ENCODE results near the gene VWA1.

Gene VWA1

GRCh38 chr1:1431845-1432273 is 3.6 kb upstream of the VWA1 start:
- no peak for DNase-seq
- peaks cover 0 to 72% (median 50%) of the 10 kb centered on the region in 4 experiments for H3K4me1 ChIP-seq (ENCODE audit: control extremely low read depth in 1 of 4, control insufficient read depth in 4 of 4, insufficient read depth in 4 of 4, low read length in 3 of 4)
- H3K27me3 ChIP-seq (replicated peaks in 2 of 5; ENCODE audit: control insufficient read depth in 4 of 5, insufficient read depth in 5 of 5, low read length in 4 of 5): peaks cover 0 to 2% (median 0%) of the 10 kb centered on the region in 5 experiments
- ChIA-PET POLR2A (no interaction called here), CTCF (interaction anchor here (0.9 to 2.0 kb wide), 2 partner anchors 9 to 32 kb away, joined by 3 to 9 read pairs; no protein-coding TSS in a partner anchor)
- WGBS (ENCODE audit: insufficient coverage): 73% methylated on average over 3 of the region's 5 CpGs
- peak overlapping the region in 1 of 7 experiments; percentile 19 for H3K4me3 ChIP-seq (ENCODE audit: control insufficient read depth in 1 of 7, extremely low read depth in 1 of 7, insufficient read depth in 4 of 7, low read depth in 2 of 7, low read length in 6 of 7)
- no peaks in the 10 kb centered on the region for H3K36me3 ChIP-seq (ENCODE audit: control insufficient read depth in 4 of 4, insufficient read depth in 4 of 4, low read length in 3 of 4)
- no peak overlapping the region for H3K27ac ChIP-seq (ENCODE audit: insufficient read depth in 1 of 2, low read depth in 1 of 2, low read length in 2 of 2, poor library complexity in 1 of 2, severe bottlenecking in 2 of 2)
- H3K9me3 ChIP-seq (ENCODE audit: control extremely low read depth in 1 of 5, control insufficient read depth in 4 of 5, insufficient read depth in 2 of 5, low read depth in 1 of 5, low read length in 4 of 5): no peaks in the 10 kb centered on the region

- Histone ChIP-seq H3K9me3 (ENCODE audit: control extremely low read depth in 1 of 5, control insufficient read depth in 4 of 5, insufficient read depth in 2 of 5, low read depth in 1 of 5, low read length in 4 of 5) (no peaks in the 10 kb centered on the region), H3K36me3 (ENCODE audit: control insufficient read depth in 4 of 4, insufficient read depth in 4 of 4, low read length in 3 of 4) (no peaks in the 10 kb centered on the region), H3K4me1 (ENCODE audit: control extremely low read depth in 1 of 4, control insufficient read depth in 4 of 4, insufficient read depth in 4 of 4, low read length in 3 of 4) (peaks cover 0 to 74% (median 50%) of the 10 kb centered on the region in 4 experiments), H3K27me3 (replicated peaks in 2 of 5; ENCODE audit: control insufficient read depth in 4 of 5, insufficient read depth in 5 of 5, low read length in 4 of 5) (peaks cover 0 to 3% (median 0%) of the 10 kb centered on the region in 5 experiments), H3K27ac (ENCODE audit: insufficient read depth in 1 of 2, low read depth in 1 of 2, low read length in 2 of 2, poor library complexity in 1 of 2, severe bottlenecking in 2 of 2) (no peak overlapping the region), H3K4me3 (ENCODE audit: control insufficient read depth in 1 of 7, extremely low read depth in 1 of 7, insufficient read depth in 4 of 7, low read depth in 2 of 7, low read length in 6 of 7) (peak overlapping the region in 1 of 7 experiments; percentile 19)
- WGBS (ENCODE audit: insufficient coverage): 76% methylated on average over 21 of the region's 28 CpGs
- DNase-seq: no peak
- CTCF ChIA-PET: interaction anchor here (0.9 to 2.7 kb wide), 4 partner anchors 8 to 34 kb away, joined by 3 to 11 read pairs (median 8); partner anchors contain the start of gene CCNL2
- POLR2A ChIA-PET: interaction anchor here (0.6 to 0.7 kb wide), 2 partner anchors 11 to 17 kb away, joined by 3 to 4 read pairs; no protein-coding TSS in a partner anchor
Measured at GRCh38 chr1:1432274-1432950, 3.1 kb upstream of the VWA1 start.

GRCh38 chr1:1432951-1433803 is 2.3 kb upstream of the VWA1 start:
- Histone ChIP-seq H3K27ac (ENCODE audit: insufficient read depth in 1 of 2, low read depth in 1 of 2, low read length in 2 of 2, poor library complexity in 1 of 2, severe bottlenecking in 2 of 2) (peak overlapping the region in 1 of 2 experiments; percentile 61), H3K9me3 (ENCODE audit: control extremely low read depth in 1 of 5, control insufficient read depth in 4 of 5, insufficient read depth in 2 of 5, low read depth in 1 of 5, low read length in 4 of 5) (no peaks in the 10 kb centered on the region), H3K36me3 (ENCODE audit: control insufficient read depth in 4 of 4, insufficient read depth in 4 of 4, low read length in 3 of 4) (no peaks in the 10 kb centered on the region), H3K27me3 (replicated peaks in 2 of 5; ENCODE audit: control insufficient read depth in 4 of 5, insufficient read depth in 5 of 5, low read length in 4 of 5) (peaks cover 0 to 3% (median 0%) of the 10 kb centered on the region in 5 experiments), H3K4me3 (ENCODE audit: control insufficient read depth in 1 of 7, extremely low read depth in 1 of 7, insufficient read depth in 4 of 7, low read depth in 2 of 7, low read length in 6 of 7) (peak overlapping the region in 3 of 7 experiments; percentile 45 to 78 (median 53)), H3K4me1 (ENCODE audit: control extremely low read depth in 1 of 4, control insufficient read depth in 4 of 4, insufficient read depth in 4 of 4, low read length in 3 of 4) (peaks cover 0 to 78% (median 53%) of the 10 kb centered on the region in 4 experiments)
- DNase-seq: peak in 1 of 3 donors; percentile 32
- POLR2A ChIA-PET: interaction anchor here (0.7 kb wide), 1 partner anchor 17 kb away, joined by 3 read pairs; no protein-coding TSS in a partner anchor
- 41% methylated on average over 32 of the region's 34 CpGs for WGBS (ENCODE audit: insufficient coverage)
- CTCF ChIA-PET: interaction anchor here (1.0 to 2.7 kb wide), 7 partner anchors 7 to 60 kb away, joined by 3 to 11 read pairs (median 3); partner anchors contain the start of genes ANKRD65 and CCNL2

- WGBS (ENCODE audit: insufficient coverage): 4% methylated on average over 11 of the region's 12 CpGs
- Histone ChIP-seq H3K4me1 (ENCODE audit: control extremely low read depth in 1 of 4, control insufficient read depth in 4 of 4, insufficient read depth in 4 of 4, low read length in 3 of 4) (peaks cover 0 to 82% (median 57%) of the 10 kb centered on the region in 4 experiments), H3K27me3 (replicated peaks in 2 of 5; ENCODE audit: control insufficient read depth in 4 of 5, insufficient read depth in 5 of 5, low read length in 4 of 5) (peaks cover 0 to 3% (median 0%) of the 10 kb centered on the region in 5 experiments), H3K27ac (ENCODE audit: insufficient read depth in 1 of 2, low read depth in 1 of 2, low read length in 2 of 2, poor library complexity in 1 of 2, severe bottlenecking in 2 of 2) (peak overlapping the region in 1 of 2 experiments; percentile 61), H3K9me3 (ENCODE audit: control extremely low read depth in 1 of 5, control insufficient read depth in 4 of 5, insufficient read depth in 2 of 5, low read depth in 1 of 5, low read length in 4 of 5) (no peaks in the 10 kb centered on the region), H3K4me3 (ENCODE audit: control insufficient read depth in 1 of 7, extremely low read depth in 1 of 7, insufficient read depth in 4 of 7, low read depth in 2 of 7, low read length in 6 of 7) (peak overlapping the region in 4 of 7 experiments; percentile 38 to 78 (median 49)), H3K36me3 (ENCODE audit: control insufficient read depth in 4 of 4, insufficient read depth in 4 of 4, low read length in 3 of 4) (no peaks in the 10 kb centered on the region)
- ChIA-PET CTCF (interaction anchor here (1.0 to 2.7 kb wide), 8 partner anchors 8 to 69 kb away, joined by 3 to 11 read pairs (median 3); partner anchors contain the start of genes ANKRD65 and CCNL2), POLR2A (interaction anchor here (1.0 kb wide), 1 partner anchor 35 kb away, joined by 3 read pairs; the partner anchor contains the start of gene CCNL2)
- peak; percentile 64 to 79 (median 70) for DNase-seq
Measured at GRCh38 chr1:1433804-1434130, 1.7 kb upstream of the VWA1 start.

- CTCF ChIA-PET: interaction anchor here (0.8 to 2.7 kb wide), 10 partner anchors 8 to 68 kb away, joined by 3 to 11 read pairs (median 3); partner anchors contain the start of genes ANKRD65 and CCNL2
- POLR2A ChIA-PET: interaction anchor here (1.0 kb wide), 1 partner anchor 35 kb away, joined by 3 read pairs; the partner anchor contains the start of gene CCNL2
- Histone ChIP-seq H3K36me3 (ENCODE audit: control insufficient read depth in 4 of 4, insufficient read depth in 4 of 4, low read length in 3 of 4) (no peaks in the 10 kb centered on the region), H3K27me3 (replicated peaks in 2 of 5; ENCODE audit: control insufficient read depth in 4 of 5, insufficient read depth in 5 of 5, low read length in 4 of 5) (peaks cover 0 to 3% (median 0%) of the 10 kb centered on the region in 5 experiments), H3K4me3 (ENCODE audit: control insufficient read depth in 1 of 7, extremely low read depth in 1 of 7, insufficient read depth in 4 of 7, low read depth in 2 of 7, low read length in 6 of 7) (peak overlapping the region in 5 of 7 experiments; percentile 38 to 78 (median 62)), H3K4me1 (ENCODE audit: control extremely low read depth in 1 of 4, control insufficient read depth in 4 of 4, insufficient read depth in 4 of 4, low read length in 3 of 4) (peaks cover 0 to 82% (median 57%) of the 10 kb centered on the region in 4 experiments), H3K9me3 (ENCODE audit: control extremely low read depth in 1 of 5, control insufficient read depth in 4 of 5, insufficient read depth in 2 of 5, low read depth in 1 of 5, low read length in 4 of 5) (no peaks in the 10 kb centered on the region), H3K27ac (ENCODE audit: insufficient read depth in 1 of 2, low read depth in 1 of 2, low read length in 2 of 2, poor library complexity in 1 of 2, severe bottlenecking in 2 of 2) (peak overlapping the region in 1 of 2 experiments; percentile 61)
- WGBS (ENCODE audit: insufficient coverage): 0% methylated on average over 23 of the region's 32 CpGs
- DNase-seq: peak; percentile 73 to 89 (median 89)
Measured at GRCh38 chr1:1434131-1434823, 1.2 kb upstream of the VWA1 start.

- POLR2A ChIA-PET: interaction anchor here (1.0 kb wide), 1 partner anchor 36 kb away, joined by 3 read pairs; the partner anchor contains the start of gene CCNL2
Measured at GRCh38 chr1:1434824-1435105, 725 bp upstream of the VWA1 start.

More at GRCh38 chr1:1434824-1435105, 725 bp upstream of the VWA1 start:
- 59% methylated on average over 4 of the region's 4 CpGs for WGBS (ENCODE audit: insufficient coverage)
- Histone ChIP-seq H3K9me3 (ENCODE audit: control extremely low read depth in 1 of 5, control insufficient read depth in 4 of 5, insufficient read depth in 2 of 5, low read depth in 1 of 5, low read length in 4 of 5) (no peaks in the 10 kb centered on the region), H3K36me3 (ENCODE audit: control insufficient read depth in 4 of 4, insufficient read depth in 4 of 4, low read length in 3 of 4) (no peaks in the 10 kb centered on the region), H3K27ac (ENCODE audit: insufficient read depth in 1 of 2, low read depth in 1 of 2, low read length in 2 of 2, poor library complexity in 1 of 2, severe bottlenecking in 2 of 2) (peak overlapping the region in 1 of 2 experiments; percentile 40), H3K4me3 (ENCODE audit: control insufficient read depth in 1 of 7, extremely low read depth in 1 of 7, insufficient read depth in 4 of 7, low read depth in 2 of 7, low read length in 6 of 7) (peak overlapping the region in 4 of 7 experiments; percentile 38 to 78 (median 64)), H3K27me3 (replicated peaks in 2 of 5; ENCODE audit: control insufficient read depth in 4 of 5, insufficient read depth in 5 of 5, low read length in 4 of 5) (peaks cover 0 to 3% (median 0%) of the 10 kb centered on the region in 5 experiments), H3K4me1 (ENCODE audit: control extremely low read depth in 1 of 4, control insufficient read depth in 4 of 4, insufficient read depth in 4 of 4, low read length in 3 of 4) (peaks cover 0 to 82% (median 57%) of the 10 kb centered on the region in 4 experiments)
- DNase-seq: peak in 1 of 3 donors; percentile 33
- CTCF ChIA-PET: interaction anchor here (0.8 to 2.7 kb wide), 7 partner anchors 9 to 68 kb away, joined by 3 to 11 read pairs (median 4); partner anchors contain the start of gene CCNL2

Data from common myeloid progenitor, CD34-positive (primary cell).